ENCODE measurements around the gene SFXN4.

- TF ChIP-seq POLR2A (IDR thresholded peaks at IDR 0.05; ENCODE audit: low read depth, low read length) (no peak), TAF1 (IDR thresholded peaks at IDR 0.05; ENCODE audit: low read depth, low read length) (0 out of 2 replicates have a peak, but pooled peaks have one; percentile 13)
Measured at GRCh38 chr10:119207713-119208552, 42.4 kb upstream of the SFXN4 start.

All from GM12891 (cell line).